GM12874 (cell line): ENCODE results near the gene STXBP1.

Source experiments
- CTCF ChIP-seq: IDR thresholded peaks from 2 replicates; pipeline ENCODE4 v1.5.1; 2011; ENCODE audit warnings: low read depth, mild to moderate bottlenecking, control low read depth, low read length, moderate library complexity; ENCODE audit not compliant: insufficient read depth

The STXBP1 gene

GRCh38 chr9:127724012-127724411 lies 111.9 kb downstream of the STXBP1 start:
- TF ChIP-seq CTCF = no peak

- TF ChIP-seq CTCF = no peak
Observed at GRCh38 chr9:127726871-127727270, 114.8 kb downstream of the STXBP1 start.

- TF ChIP-seq CTCF = no peak
Observed at GRCh38 chr9:127728808-127729207, 116.7 kb downstream of the STXBP1 start.

GRCh38 chr9:127729522-127730256 lies 117.6 kb downstream of the STXBP1 start:
- no peak for TF ChIP-seq CTCF

GRCh38 chr9:127730262-127730661 lies 118.2 kb downstream of the STXBP1 start:
- TF ChIP-seq CTCF = no peak

- TF ChIP-seq CTCF = no peak
Observed at GRCh38 chr9:127730799-127731410, 118.8 kb downstream of the STXBP1 start.

- TF ChIP-seq CTCF = no peak
Observed at GRCh38 chr9:127731938-127732337, 119.9 kb downstream of the STXBP1 start.
